ENCODE data around the gene CELF6. TPM values are rescaled to one million over a fixed set of nuclear protein-coding genes. Genes with fewer than 3 reads are reported as not detected.

Gene CELF6
- polyA plus RNA-seq, 1 of the 3 experiments (the other 2 are of a cell fraction): 0.20 TPM

- Histone ChIP-seq H3K4me3 (ENCODE audit: low read depth in 2 of 2, low read length in 1 of 2) (no peak overlapping the region; a peak in 1 of 4 replicates), H3K9ac (no peak overlapping the region), H3K4me1 (ENCODE audit: control insufficient read depth in 1 of 2, insufficient read depth in 2 of 2, low read depth in 1 of 2, low read length in 1 of 2) (peaks cover 0 to 9% of the 10 kb centered on the region in 2 experiments; a peak in 1 of 4 replicates), H3K27ac (ENCODE audit: low read depth in 2 of 2, low read length in 1 of 2) (no peak overlapping the region), H3K4me2 (no peak overlapping the region), H3K9me2 (no peaks in the 10 kb centered on the region), H4K20me1 (ENCODE audit: insufficient read depth) (no peaks in the 10 kb centered on the region), H3K27me3 (ENCODE audit: insufficient read depth) (peaks cover 4% of the 10 kb centered on the region; the same call in 1 of the 2 replicates), H3K36me3 (replicated peaks in 1 of 2; ENCODE audit: control insufficient read depth in 1 of 2, insufficient read depth in 2 of 2, low read length in 1 of 2) (no peaks in the 10 kb centered on the region), H3K79me2 (ENCODE audit: insufficient read depth) (no peaks in the 10 kb centered on the region), H2AFZ (ENCODE audit: low read depth) (no peak overlapping the region), H3F3A (replicated peaks; ENCODE audit: insufficient read depth) (no peaks in the 10 kb centered on the region), H3K9me3 (no peaks in the 10 kb centered on the region)
- CTCF ChIA-PET: interaction anchor here (0.6 to 1.9 kb wide), 32 partner anchors 8 to 372 kb away, joined by 3 to 14 read pairs (median 4); partner anchors contain the start of gene HEXA
- WGBS (ENCODE audit: low lambda C conversion rate): 49% methylated on average over 2 of the region's 2 CpGs
- DNase-seq: peak; percentile 81
- POLR2A ChIA-PET: interaction anchor here (1.1 kb wide), 1 partner anchor 12 kb away, joined by 3 read pairs; no protein-coding TSS in a partner anchor
- TF ChIP-seq TCF12 (IDR thresholded peaks at IDR 0.05): no peak
- TF ChIP-seq TEAD4 (IDR thresholded peaks at IDR 0.05; ENCODE audit: borderline replicate concordance, insufficient read depth): no peak
- TF ChIP-seq CHD2 (IDR thresholded peaks at IDR 0.05; ENCODE audit: low read length, partially characterized antibody): no peak
- peak; percentile 80 for TF ChIP-seq SMC3 (IDR thresholded peaks at IDR 0.05; ENCODE audit: low read depth, low read length)
- no peak for TF ChIP-seq JUND (IDR thresholded peaks at IDR 0.05)
- no peak for TF ChIP-seq GATA2 (CRISPR knock-in tag; IDR thresholded peaks at IDR 0.05)
- TF ChIP-seq IRF3 (IDR thresholded peaks at IDR 0.05; ENCODE audit: low read depth, low read length): no peak
- no peak for TF ChIP-seq RXRA (IDR thresholded peaks at IDR 0.05; ENCODE audit: borderline replicate concordance, low read depth)
- no peak for TF ChIP-seq POLR2AphosphoS5 (IDR thresholded peaks at IDR 0.05; ENCODE audit: low read depth, low read length)
- no peak for TF ChIP-seq USF2 (IDR thresholded peaks at IDR 0.05; ENCODE audit: borderline replicate concordance, low read depth, low read length)
- no peak for TF ChIP-seq PBX3 (IDR thresholded peaks at IDR 0.05)
- TF ChIP-seq FOSL2 (IDR thresholded peaks at IDR 0.05; ENCODE audit: borderline replicate concordance, low read depth): no peak
- TF ChIP-seq MAX (IDR thresholded peaks at IDR 0.05; ENCODE audit: low read depth): no peak
- no peak for TF ChIP-seq USF1 (IDR thresholded peaks at IDR 0.05; ENCODE audit: borderline replicate concordance, low read depth)
- no peak for TF ChIP-seq EZH2phosphoT487 (IDR thresholded peaks at IDR 0.05; ENCODE audit: borderline replicate concordance, low read depth)
- peak; percentile 78 for TF ChIP-seq CTCF (IDR thresholded peaks at IDR 0.05)
- TF ChIP-seq REST (IDR thresholded peaks at IDR 0.05; ENCODE audit: low read depth, low read length): no peak
- TF ChIP-seq FOXJ3 (CRISPR knock-in tag; IDR thresholded peaks at IDR 0.05): no peak
- TF ChIP-seq ZBTB33 (IDR thresholded peaks at IDR 0.05; ENCODE audit: borderline replicate concordance, low read depth): no peak
Observed at GRCh38 chr15:72312605-72313447, 7.1 kb downstream of the CELF6 start.
